ENCODE data around the gene IFTAP.

The IFTAP gene

DNA sequence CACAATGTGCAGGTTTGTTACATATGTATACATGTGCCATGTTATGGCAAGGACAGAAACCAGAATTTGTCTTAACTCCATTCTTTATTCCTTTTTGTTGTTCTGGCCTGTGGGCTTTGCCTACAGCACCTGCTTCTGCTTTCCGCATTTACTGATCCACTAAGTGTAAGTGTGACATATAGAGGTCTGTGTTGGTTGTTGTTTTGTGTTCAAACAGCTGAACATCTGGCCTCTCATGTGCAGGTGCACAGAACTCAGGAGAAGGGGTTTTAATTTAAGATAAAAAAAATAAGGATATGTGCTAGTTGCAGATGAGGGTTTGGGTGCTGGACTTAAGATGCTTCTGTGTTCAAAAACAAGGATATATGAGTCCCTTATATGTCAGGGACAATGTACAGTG lies 89.5 kb downstream of the IFTAP start:
- DNase-seq (ENCODE audit: insufficient read length, low spot score) (no peak), FAIRE-seq (no peak)
- no peak for TF ChIP-seq TAF1 (IDR thresholded peaks at IDR 0.05; ENCODE audit: low read depth, low read length)
- no peak for TF ChIP-seq POLR2AphosphoS5 (IDR thresholded peaks at IDR 0.05; ENCODE audit: low read depth, low read length)
- TF ChIP-seq POLR2A (IDR thresholded peaks at IDR 0.05; ENCODE audit: low read depth, low read length), result no peak
- no peak for TF ChIP-seq PAX5 (IDR thresholded peaks at IDR 0.05; ENCODE audit: insufficient read depth, low read length, severe bottlenecking)
- TF ChIP-seq POU2F2 (IDR thresholded peaks at IDR 0.05; ENCODE audit: low read depth, low read length), result no peak
- no peak for TF ChIP-seq SPI1 (IDR thresholded peaks at IDR 0.05; ENCODE audit: low read depth, low read length)

GRCh38 chr11:36684840-36685801 lies 90.8 kb downstream of the IFTAP start:
- DNase-seq (ENCODE audit: insufficient read length, low spot score), result no peak
- no peak for FAIRE-seq
- TF ChIP-seq POLR2AphosphoS5 (IDR thresholded peaks at IDR 0.05; ENCODE audit: low read depth, low read length) (no peak), POLR2A (IDR thresholded peaks at IDR 0.05; ENCODE audit: low read depth, low read length) (no peak), SPI1 (IDR thresholded peaks at IDR 0.05; ENCODE audit: low read depth, low read length) (no peak), POU2F2 (IDR thresholded peaks at IDR 0.05; ENCODE audit: low read depth, low read length) (no peak), TAF1 (IDR thresholded peaks at IDR 0.05; ENCODE audit: low read depth, low read length) (no peak)

- DNase-seq (ENCODE audit: insufficient read length, low spot score) (no peak), FAIRE-seq (no peak)
- TF ChIP-seq TAF1 (IDR thresholded peaks at IDR 0.05; ENCODE audit: low read depth, low read length) (no peak), POLR2AphosphoS5 (IDR thresholded peaks at IDR 0.05; ENCODE audit: low read depth, low read length) (no peak)
Observed at GRCh38 chr11:36688132-36688531, 93.8 kb downstream of the IFTAP start.

DNA sequence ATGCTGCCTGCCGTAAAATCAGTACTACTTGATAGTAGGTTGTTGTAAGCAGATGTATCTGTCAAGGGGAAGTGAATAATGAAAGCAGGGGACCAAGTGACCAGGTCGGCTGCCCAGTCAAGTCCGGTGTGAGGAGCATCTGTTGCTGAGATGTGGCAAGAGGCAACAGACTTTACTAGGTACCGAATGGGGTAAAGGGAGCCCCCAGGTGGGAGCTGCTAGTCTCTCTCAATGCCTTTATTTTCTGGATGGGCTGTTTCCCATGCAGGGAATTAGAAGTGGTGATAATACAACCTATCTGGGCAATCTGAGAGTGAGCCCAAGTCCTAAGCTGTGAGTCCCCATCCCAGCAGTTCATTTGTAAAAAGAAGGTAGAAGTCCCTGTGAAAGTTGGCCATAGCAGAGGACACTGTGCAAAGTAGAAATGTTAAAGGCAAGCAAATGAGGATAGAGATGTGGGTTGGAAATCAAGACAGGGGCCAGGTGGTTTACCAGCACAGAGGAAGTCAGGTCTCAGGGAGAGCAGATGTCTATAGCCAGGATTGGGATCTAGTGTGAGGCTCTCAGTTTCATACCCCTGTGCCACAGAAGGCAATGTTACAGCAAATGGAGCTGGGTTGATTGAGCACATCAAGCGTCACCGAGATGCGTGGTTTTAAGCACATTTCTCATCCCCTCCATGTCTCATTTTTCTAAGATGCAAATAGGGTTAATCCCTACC lies 94.4 kb downstream of the IFTAP start:
- DNase-seq (ENCODE audit: insufficient read length, low spot score) (no peak), FAIRE-seq (no peak)
- no peak for TF ChIP-seq PAX5 (IDR thresholded peaks at IDR 0.05; ENCODE audit: insufficient read depth, low read length, severe bottlenecking)
- TF ChIP-seq POU2F2 (IDR thresholded peaks at IDR 0.05; ENCODE audit: low read depth, low read length), result no peak
- no peak for TF ChIP-seq POLR2A (IDR thresholded peaks at IDR 0.05; ENCODE audit: low read depth, low read length)
- no peak for TF ChIP-seq TAF1 (IDR thresholded peaks at IDR 0.05; ENCODE audit: low read depth, low read length)
- TF ChIP-seq POLR2AphosphoS5 (IDR thresholded peaks at IDR 0.05; ENCODE audit: low read depth, low read length), result no peak
- TF ChIP-seq SPI1 (IDR thresholded peaks at IDR 0.05; ENCODE audit: low read depth, low read length), result no peak

DNA sequence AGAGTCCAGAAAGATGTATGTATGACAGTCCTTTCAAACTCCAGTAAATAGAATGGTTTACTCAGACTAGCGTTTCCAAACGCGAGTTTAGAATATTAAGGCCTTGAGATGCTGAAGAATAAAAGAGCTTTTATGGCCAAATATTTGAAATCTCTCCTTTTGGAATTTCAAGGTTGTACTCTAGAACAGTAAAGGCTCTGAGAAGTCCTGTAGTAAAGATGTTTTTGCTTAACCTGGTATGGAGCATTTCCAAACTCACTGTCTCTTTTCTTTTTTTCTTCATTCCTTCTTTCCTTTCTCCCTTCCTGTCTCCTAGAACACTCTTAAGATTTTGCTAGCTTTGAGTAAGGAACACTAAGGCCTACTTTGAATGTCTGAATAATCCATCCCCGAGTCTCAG lies 95.1 kb downstream of the IFTAP start:
- FAIRE-seq, result no peak

GRCh38 chr11:36692704-36693103 lies 98.4 kb downstream of the IFTAP start:
- FAIRE-seq, result no peak
- no peak for DNase-seq (ENCODE audit: insufficient read length, low spot score)
- TF ChIP-seq POU2F2 (IDR thresholded peaks at IDR 0.05; ENCODE audit: low read depth, low read length) (no peak), SPI1 (IDR thresholded peaks at IDR 0.05; ENCODE audit: low read depth, low read length) (no peak), TAF1 (IDR thresholded peaks at IDR 0.05; ENCODE audit: low read depth, low read length) (no peak), PAX5 (IDR thresholded peaks at IDR 0.05; ENCODE audit: insufficient read depth, low read length, severe bottlenecking) (no peak), POLR2AphosphoS5 (IDR thresholded peaks at IDR 0.05; ENCODE audit: low read depth, low read length) (no peak), POLR2A (IDR thresholded peaks at IDR 0.05; ENCODE audit: low read depth, low read length) (no peak)

More for the DNA sequence above, 95.1 kb downstream of the IFTAP start:
- no peak for DNase-seq (ENCODE audit: insufficient read length, low spot score)
- TF ChIP-seq POLR2A (IDR thresholded peaks at IDR 0.05; ENCODE audit: low read depth, low read length) (no peak), POLR2AphosphoS5 (IDR thresholded peaks at IDR 0.05; ENCODE audit: low read depth, low read length) (no peak), POU2F2 (IDR thresholded peaks at IDR 0.05; ENCODE audit: low read depth, low read length) (no peak), TAF1 (IDR thresholded peaks at IDR 0.05; ENCODE audit: low read depth, low read length) (no peak), PAX5 (IDR thresholded peaks at IDR 0.05; ENCODE audit: insufficient read depth, low read length, severe bottlenecking) (no peak), SPI1 (IDR thresholded peaks at IDR 0.05; ENCODE audit: low read depth, low read length) (no peak)

DNA sequence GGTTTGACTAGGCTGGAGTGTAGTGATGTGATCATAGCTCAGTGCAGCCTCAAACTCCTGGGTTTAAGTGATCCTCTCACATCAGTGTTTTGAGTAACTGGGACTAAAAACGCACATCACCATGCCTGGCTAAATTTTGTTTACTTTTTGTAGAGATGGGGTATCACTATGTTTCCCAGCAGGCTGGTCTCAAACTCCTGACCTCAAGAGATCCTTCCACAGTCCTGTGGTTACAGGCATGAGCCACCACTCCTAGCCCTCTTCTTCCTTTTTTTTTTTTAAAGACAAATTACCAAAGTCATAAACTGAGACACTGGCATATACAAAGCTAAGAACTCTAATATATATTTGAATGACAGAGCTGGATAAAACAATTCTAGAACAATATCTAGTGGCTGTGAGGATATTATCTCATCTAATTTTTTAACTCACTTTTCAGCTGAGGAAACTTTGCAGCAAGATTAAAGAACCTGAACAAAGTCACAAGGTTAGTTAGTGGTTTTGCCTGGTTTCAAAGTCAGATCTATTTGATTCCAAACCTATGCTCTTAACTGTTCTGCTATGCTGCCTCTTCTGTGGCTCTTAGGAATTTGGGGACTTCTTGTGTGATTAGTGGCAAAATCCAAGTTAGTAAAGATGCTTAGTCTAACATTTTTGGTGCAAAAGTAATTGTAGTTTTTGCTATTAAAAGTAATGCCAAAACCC lies 99.0 kb downstream of the IFTAP start:
- no peak for TF ChIP-seq POLR2A (IDR thresholded peaks at IDR 0.05; ENCODE audit: low read depth, low read length)
- no peak for TF ChIP-seq POU2F2 (IDR thresholded peaks at IDR 0.05; ENCODE audit: low read depth, low read length)
- no peak for TF ChIP-seq SPI1 (IDR thresholded peaks at IDR 0.05; ENCODE audit: low read depth, low read length)
- no peak for TF ChIP-seq POLR2AphosphoS5 (IDR thresholded peaks at IDR 0.05; ENCODE audit: low read depth, low read length)
- no peak for TF ChIP-seq PAX5 (IDR thresholded peaks at IDR 0.05; ENCODE audit: insufficient read depth, low read length, severe bottlenecking)
- no peak for TF ChIP-seq TAF1 (IDR thresholded peaks at IDR 0.05; ENCODE audit: low read depth, low read length)
- FAIRE-seq (no peak), DNase-seq (ENCODE audit: insufficient read length, low spot score) (no peak)

DNA sequence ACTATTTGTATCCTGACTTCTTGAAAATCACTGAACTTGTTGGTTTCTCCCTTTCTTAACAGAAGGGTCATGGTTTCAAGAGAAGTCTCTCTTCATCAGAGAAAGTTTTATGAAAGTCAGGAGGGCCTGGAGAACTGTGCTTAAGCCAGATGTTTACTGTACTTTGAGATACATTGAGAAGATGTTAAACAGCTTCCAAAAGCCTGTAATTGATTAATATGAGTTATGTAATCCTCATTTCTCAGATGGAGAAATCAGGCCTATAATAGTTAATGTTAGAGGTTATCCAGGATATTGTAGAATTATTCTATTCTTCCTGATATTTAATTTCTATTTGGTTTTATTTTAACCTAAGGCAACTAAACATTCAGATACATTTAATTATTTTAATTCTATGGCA lies 100.8 kb downstream of the IFTAP start:
- no peak for TF ChIP-seq POLR2A (IDR thresholded peaks at IDR 0.05; ENCODE audit: low read depth, low read length)
- FAIRE-seq (no peak), DNase-seq (ENCODE audit: insufficient read length, low spot score) (no peak)

DNA sequence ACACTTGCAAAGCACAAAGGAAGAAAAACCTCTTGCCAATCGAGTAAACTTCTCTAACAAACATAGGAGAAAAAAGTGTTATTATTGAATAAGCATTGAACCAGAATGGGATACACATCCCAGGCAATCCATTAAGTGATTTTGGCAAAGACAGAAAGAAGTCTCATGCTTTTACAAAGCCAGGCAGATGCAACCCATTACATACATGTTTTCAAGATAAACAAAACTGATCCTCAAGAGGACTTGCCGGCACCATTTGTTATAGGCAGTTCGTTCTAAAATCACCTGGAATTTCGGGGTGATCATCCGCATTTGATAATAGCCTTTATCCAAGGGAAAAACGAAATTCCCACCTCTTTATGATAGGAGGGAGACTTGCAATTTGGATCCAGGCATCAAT lies 101.3 kb downstream of the IFTAP start:
- FAIRE-seq (no peak), DNase-seq (ENCODE audit: insufficient read length, low spot score) (no peak)
- TF ChIP-seq POLR2AphosphoS5 (IDR thresholded peaks at IDR 0.05; ENCODE audit: low read depth, low read length), result no peak
- no peak for TF ChIP-seq SPI1 (IDR thresholded peaks at IDR 0.05; ENCODE audit: low read depth, low read length)
- no peak for TF ChIP-seq POLR2A (IDR thresholded peaks at IDR 0.05; ENCODE audit: low read depth, low read length)
- no peak for TF ChIP-seq PAX5 (IDR thresholded peaks at IDR 0.05; ENCODE audit: insufficient read depth, low read length, severe bottlenecking)

All from GM12891 (cell line).